ENCODE measurements around the gene SCN4A. TPM values are rescaled to one million over a fixed set of nuclear protein-coding genes. Genes with fewer than 3 reads are reported as not detected.
"Not testable (repeated sequence)": the region's sequence is repeated elsewhere in the genome, so short reads cannot be mapped to it uniquely, and the experiment has no call there.

Gene SCN4A
- total RNA-seq, 1 donor from 2014 or later, result not detected

DNA sequence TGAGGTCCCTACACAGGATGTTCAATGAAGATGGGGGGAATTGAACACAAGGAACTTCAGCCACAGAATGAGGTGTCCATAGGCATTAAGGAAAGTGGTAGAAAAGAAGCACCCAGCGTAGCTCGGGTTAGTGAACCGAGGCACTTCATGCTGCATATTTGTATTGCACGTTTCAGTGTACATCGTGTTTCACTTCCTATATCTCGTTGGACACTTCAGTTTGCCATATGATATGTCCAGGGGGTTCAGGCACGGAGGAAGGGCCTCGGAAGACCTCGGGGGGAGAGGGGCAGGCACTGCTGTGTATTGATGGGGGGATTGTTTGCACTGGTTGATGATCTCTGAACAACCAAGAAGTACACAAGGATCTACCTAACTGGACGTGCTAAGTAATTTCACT lies 57.0 kb downstream of the SCN4A start:
- not testable (repeated sequence) for DNase-seq

DNA sequence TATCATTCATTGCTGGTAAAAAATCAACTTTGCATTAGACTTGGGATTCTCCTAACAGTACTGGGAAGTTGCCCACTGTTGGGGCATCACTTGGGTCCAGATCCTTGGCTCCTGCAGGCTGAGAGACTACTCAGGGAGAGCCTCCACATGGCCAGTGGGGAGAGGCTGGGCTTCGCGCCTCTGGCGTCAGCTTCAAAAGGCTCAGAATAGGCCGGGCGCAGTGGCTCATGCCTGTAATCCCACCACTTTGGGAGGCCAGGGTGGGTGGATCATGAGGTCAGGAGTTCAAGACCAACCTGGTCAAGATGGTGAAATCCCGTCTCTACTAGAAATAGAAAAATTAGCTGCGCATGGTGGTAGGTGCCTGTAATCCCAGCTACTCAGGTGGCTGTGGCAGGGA lies 58.2 kb downstream of the SCN4A start:
- no peak for DNase-seq

DNA sequence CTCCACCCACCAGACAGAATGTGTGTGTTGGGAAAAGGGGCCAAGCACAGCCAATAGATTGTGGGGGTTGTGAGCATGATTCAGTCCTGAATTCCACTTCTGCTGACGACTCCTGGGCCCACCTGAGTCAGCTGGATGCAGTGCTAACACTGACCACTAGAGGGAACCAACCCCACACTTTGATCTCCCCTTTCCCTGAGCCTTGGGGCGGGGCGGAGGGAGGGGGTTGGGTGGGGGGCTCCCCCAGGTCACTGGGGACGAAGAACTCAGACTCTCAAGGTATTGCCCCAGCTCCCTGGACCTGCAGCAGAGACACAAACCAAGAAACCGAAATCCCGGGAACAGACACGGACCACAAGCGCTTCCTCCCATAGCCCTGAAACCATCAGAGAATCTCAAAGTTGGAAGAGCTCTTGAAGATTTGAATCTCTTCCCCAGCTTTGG lies 61.0 kb downstream of the SCN4A start:
- no peak for DNase-seq

DNA sequence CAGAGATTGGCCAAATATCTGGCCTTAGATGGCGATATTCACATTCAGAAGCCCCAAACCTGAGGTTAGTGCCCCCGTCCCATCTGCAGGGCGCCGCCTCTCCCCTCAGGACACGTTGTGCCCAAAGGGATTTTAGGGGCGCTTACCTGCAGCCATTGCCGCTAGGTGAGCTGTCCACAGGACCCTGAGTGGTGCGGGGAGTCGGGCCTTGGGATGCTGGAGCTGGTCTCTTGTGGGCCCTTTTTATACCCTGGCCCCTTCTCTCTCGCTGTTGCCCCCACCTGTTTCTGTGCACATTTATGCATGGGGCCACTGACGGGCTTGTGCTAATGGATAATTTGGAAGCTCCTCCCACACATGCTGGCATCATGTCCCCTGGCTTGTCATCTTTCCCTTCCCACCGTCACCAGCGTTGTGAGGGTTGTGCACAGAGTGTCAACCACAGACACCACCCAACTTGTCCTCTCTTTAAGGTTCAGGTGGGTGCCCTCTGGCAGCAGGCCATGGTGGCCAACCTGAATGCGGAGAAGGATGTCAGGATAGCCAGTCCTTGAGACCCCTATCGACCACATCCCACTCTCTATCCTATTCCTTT lies 61.6 kb downstream of the SCN4A start, which contains the start of gene CSHL1:
Gene CSHL1 (minus strand): TSS at position 218 of the 595 bp plus-strand sequence. CDS start 62 bp downstream, at position 156.
- no peak for DNase-seq

DNA sequence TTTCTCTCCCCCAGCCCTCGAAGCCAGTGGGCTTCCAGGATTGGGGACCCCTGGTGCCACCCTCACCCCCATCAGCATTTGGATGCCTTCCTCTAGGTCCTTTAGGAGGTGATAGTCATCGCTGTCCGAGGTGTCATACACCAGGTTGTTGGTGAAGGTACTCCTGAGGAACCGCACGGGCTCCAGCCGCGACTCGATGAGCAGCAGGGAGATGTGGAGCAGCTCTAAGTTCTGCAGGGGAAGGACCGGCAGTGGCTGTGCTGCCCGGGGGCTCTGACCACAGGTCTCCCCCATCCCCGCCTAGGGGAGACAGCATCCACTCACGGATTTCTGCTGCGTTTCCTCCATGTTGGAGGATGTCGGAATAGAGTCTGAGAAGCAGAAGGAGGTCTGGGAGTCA lies 62.6 kb downstream of the SCN4A start:
- no peak for DNase-seq

DNA sequence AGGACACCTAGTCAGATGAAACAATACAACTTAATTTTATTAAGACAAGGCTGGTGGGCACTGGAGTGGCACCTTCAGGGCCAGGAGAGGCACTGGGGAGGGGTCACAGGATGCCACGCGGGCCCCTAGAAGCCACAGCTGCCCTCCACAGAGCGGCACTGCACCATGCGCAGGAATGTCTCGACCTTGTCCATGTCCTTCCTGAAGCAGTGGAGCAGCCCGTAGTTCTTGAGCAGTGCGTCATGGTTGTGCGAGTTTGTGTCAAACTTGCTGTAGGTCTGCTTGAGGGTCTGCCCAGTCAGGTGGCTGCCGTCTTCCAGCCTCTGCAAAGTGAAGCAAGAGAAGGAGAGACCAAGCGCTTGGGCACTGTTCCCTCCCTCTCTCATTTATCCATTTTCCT lies 63.1 kb downstream of the SCN4A start:
- not testable (repeated sequence) for DNase-seq

DNA sequence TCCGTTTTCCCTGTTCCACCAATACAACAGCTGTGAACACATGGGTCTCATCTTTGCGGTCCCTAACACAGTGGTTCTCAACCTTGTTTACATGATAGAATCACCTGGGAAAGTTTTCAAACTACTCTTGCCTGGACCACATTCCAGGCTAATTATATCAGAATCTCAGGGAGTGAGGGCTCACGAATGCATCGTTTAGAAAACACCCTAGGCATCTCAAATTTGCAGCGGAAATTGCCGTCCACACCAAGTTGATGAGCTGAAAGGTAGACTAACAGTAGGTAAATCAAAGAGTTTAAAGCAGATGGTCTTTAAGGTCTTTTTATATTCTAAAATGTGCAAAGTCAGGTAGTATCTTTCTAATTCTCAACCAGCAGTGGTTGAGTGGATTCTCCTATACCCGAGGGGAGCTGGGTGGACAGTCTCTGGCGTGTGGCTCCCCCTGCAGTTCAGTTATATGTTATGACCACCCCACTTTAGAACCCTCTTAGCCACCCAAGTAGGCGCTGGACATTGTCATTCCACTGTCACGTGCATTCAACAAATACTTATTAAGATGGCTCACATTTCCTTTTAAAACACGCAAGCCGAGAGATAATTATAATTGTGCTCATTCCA lies 65.4 kb downstream of the SCN4A start:
- not testable (repeated sequence) for DNase-seq

DNA sequence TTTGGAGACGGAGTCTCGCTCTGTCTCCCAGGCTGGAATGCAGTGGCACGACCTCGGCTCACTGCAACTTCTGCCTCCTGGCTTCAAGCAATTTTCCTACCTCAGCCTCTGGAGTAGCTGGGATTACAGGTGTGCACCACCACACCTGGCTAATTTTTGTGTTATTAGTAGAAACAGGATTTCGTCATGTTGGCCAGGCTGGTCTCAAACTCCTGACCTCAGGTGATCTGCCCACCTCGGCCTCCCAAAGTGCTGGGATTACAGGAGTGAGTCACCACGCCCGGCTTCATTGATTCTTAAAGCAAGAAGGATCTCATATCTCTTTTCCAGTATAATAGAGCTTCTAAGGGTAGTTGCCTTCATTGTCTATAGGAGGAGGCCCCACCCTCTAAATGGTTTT lies 67.9 kb downstream of the SCN4A start:
- DNase-seq, result not testable (repeated sequence)

DNA sequence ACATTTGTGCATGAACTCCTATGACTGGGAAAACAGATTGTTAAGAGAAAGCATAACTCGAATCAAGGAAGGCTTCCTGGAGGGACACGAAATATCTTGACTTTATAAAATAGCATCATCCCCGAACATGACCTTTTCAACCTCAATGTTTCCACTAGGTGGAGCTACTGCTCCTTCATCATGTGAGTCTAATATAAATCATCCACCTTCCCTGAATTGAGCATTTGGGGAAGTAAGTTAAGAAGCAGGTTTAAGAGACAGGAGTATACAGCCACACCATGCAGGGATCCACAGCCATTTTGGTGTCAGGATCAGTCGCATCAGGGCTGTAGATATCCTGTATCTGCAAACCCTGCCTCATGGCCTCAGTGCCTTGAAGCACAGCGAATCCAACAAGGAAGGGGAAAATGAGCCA lies 68.9 kb downstream of the SCN4A start:
- DNase-seq, result not testable (repeated sequence)

DNA sequence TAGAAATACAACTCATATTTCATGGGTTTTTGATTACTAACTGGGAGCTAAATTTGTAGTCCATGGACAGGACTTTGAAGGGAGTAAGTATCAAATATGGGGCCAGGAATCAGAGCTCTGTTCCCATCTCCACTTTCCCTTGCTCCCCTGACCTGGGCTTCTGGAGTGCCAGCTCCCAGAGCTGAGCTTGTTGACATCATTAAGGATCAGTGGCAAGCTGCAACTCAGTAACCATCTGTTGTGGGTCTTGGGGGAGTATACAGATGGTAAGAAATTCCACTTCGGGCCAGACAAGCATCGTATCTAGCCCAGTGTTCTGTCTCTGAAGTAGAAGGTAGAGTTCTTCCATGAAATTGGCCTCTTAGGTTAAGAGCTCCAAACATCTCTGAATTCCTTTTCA lies 70.7 kb downstream of the SCN4A start:
- DNase-seq, result not testable (repeated sequence)

DNA sequence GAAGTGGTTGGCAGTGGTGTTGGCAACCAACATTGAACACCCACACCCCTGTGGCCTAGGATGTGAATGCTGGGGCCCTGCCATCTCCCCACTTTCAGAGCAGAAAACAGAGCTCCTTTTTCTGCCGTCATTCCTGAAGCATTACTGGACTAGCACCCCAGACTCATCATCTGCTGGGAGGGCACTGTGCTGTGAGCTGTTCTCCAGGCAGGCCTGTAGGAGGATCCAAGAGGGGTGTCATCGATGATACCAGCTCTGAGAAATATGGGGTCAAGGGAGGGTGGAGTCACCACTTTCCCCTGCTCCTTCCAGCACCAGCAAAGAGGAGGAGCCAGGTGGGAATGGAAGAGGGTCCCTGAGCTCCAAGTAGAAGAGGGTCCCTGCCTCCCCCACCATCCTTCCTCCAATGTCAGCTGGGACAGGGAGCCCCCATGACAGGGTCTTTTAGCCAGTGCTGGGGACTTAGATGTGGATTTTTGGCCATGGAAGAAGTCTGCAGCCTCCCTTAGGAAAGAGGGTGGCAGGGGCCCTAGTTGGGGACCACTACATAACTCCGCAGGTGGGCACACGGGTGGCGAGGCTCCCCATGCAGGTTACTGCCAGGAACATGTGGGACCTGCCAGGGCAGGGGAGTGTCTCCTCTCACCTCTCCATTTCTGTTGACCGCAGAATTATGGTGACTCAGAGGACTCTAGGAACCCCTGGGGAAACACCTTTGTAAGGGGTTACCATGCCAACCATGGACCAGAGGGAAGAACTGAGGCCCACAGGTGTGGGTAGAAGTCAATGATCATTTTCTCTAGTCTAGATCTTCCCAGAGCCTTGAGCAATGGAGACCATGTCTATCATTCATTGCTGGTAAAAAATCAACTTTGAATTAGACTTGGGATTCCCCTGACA lies 73.6 kb downstream of the SCN4A start:
- not testable (repeated sequence) for DNase-seq

DNA sequence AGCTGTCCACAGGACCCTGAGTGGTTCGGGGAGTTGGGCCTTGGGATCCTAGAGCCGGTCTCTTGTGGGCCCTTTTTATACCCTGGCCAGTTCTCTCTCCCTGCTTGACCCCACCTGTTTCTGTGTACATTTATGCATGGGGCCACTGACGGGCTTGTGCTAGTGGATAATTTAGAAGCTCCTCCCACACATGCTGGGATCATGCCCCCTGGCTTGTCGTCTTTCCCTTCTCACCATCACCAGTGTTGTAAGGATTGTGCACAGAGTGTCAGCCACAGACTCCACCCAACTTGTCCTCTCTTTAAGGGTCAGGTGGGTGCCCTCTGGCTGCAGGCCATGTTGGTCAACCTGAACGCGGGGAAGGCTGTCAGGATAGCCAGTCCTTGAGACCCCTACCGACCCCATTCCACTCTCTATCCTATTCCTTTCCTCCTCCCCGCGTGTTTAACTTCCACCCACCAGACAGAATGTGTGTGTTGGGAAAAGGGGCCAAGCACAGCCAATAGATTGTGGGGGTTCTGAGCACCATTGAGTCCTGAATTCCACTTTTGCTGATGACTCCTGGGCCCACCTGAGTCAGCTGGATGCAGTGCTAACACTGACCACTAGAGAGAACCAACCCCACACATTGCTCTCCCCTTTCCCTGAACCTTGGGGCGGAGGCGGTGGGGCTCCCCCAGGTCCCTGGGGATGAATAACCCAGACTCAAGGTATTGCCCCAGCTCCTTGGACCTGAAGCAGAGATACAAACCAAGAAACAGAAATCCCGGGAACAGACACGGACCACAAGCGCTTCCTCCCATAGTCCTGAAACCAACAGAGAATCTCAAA lies 76.0 kb downstream of the SCN4A start, which contains the start of gene CSH1:
Gene CSH1 (minus strand): TSS at position 51 of the 831 bp plus-strand sequence. CDS start 63 bp downstream, outside the sequence.
- DNase-seq, result not testable (repeated sequence)

DNA sequence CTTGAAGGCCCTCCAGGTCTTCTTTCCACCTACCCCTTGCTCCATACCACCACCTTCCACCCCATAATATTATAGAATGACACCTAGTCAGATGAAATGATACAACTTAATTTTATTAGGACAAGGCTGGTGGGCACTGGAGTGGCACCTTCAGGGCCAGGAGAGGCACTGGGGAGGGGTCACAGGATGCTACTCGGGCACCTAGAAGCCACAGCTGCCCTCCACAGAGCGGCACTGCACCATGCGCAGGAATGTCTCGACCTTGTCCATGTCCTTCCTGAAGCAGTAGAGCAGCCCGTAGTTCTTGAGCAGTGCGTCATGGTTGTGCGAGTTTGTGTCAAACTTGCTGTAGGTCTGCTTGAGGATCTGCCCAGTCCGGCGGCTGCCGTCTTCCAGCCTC lies 77.9 kb downstream of the SCN4A start:
- not testable (repeated sequence) for DNase-seq

DNA sequence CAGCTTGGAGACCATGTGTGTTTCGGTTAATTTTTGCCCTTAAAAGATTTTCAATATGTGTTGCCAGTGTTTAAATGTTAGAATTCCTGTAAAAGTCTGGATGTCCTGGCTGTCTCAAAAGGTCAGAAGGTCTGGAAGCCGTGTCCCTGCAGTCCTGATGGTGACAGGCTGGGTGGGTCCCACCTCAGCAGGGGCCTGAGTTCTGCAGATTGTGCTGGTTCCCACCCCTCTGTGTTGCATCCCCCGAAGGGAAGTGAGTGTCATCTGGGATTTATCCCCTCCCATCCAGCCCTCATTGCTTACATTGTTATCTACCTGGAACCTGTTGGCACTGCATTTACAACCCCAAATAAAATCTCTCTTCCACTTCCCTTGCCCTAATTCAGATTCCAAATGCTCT lies 78.7 kb downstream of the SCN4A start:
- DNase-seq, result not testable (repeated sequence)

DNA sequence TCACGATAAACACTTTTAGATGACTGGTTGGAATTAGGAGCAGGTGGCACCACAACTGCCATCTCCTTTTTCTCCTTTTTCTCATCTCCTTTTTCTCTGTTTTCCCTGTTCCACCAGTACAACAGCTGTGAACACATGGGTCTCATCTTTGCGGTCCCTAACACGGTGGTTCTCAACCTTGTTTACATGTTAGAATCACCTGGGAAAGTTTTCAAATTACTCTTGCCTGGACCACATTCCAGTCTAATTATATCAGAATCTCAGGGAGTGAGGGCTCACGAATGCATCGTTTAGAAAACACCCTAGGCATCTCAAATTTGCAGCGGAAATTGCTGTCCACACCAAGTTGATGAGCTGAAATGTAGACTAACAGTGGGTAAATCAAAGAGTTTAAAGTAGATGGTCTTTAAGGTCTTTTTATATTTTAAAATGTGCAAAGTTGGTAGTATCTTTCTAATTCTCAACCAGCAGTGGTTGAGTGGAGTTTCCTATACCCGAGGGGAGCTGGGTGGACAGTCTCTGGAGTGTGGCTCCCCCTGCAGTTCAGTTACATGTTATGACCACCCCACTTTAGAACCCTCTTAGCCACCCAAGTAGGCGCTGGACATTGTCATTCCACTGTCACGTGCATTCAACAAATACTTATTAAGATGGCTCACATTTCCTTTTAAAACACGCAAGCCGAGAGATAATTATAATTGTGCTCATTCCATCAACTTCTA lies 80.2 kb downstream of the SCN4A start:
- DNase-seq, result not testable (repeated sequence)

DNA sequence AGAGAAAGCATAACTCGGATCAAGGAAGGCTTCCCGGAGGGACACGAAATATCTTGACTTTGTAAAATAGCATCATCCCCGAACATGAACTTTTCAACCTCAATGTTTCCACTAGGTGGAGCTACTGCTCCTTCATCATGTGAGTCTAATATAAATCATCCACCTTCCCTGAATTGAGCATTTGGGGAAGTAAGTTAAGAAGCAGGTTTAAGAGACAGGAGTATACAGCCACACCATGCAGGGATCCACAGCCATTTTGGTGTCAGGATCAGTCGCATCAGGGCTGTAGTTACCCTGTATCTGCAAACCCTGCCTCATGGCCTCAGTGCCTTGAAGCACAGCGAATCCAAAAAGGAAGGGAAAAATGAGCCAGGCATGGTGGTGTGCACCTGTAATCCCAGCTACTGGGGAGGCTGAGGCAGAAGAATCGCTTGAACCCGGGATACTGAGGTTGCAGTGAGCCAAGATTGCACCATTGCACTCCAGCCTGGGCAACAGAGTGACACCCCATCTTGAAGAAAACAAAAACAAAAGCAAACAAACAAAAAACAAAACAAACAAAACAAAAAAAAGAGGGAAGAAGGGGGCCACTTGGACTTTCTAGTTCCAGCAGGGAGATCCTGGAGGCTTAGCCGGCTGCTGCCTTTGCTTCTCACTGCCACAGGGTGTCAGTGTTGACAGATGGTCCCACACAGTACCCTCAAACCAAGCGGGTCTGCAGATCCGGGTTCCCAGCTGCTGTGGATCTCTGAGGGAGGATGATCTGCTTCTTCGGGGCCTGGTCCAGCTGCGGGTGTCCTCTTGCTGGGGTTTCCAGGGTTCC lies 83.5 kb downstream of the SCN4A start:
- DNase-seq, result not testable (repeated sequence)
